Measurements from ENCODE around the gene EZH1. TPM values are rescaled to one million over a fixed set of nuclear protein-coding genes. Genes with fewer than 3 reads are reported as not detected.

Gene EZH1
- total RNA-seq, 4 donors from 2014 or later = 40.6 to 68.2 (median 54.6) TPM

- Histone ChIP-seq H3K27me3 (no peaks in the 10 kb centered on the region), H3K4me1 (peaks cover 17 to 31% (median 27%) of the 10 kb centered on the region in 4 donors), H3K9me3 (no peaks in the 10 kb centered on the region), H3K36me3 (peaks cover 5 to 30% (median 22%) of the 10 kb centered on the region in 4 donors), H3K27ac (replicated peaks in 1 of 4) (peak within 1 kb of the TSS; percentile 84 to 90 (median 90)), H3K4me3 (peak within 1 kb of the TSS; percentile 65 to 82 (median 76))
- TF ChIP-seq POLR2A (IDR thresholded peaks at IDR 0.05; ENCODE audit: low read depth) (no peak), POLR2AphosphoS5 (IDR thresholded peaks at IDR 0.05) (peak; percentile 92 to 94), CTCF (IDR thresholded peaks at IDR 0.05) (peak in 1 of 3 experiments; percentile 20)
- no peak for DNase-seq (ENCODE audit: extremely low spot score)
- intact Hi-C loops (cut with DNase I) = loop anchor here (5.0 kb wide), 1 partner anchor 47 kb away; no protein-coding TSS in a partner anchor
- WGBS = 4% methylated on average over 22 of the region's 59 CpGs
Measured at GRCh38 chr17:42659079-42659931, 85.5 kb downstream of the EZH1 start, which contains the start of gene TUBG2. TUBG2 (plus strand) TSS chr17:42659284; CDS start chr17:42659504, 220 bp downstream.

DNA sequence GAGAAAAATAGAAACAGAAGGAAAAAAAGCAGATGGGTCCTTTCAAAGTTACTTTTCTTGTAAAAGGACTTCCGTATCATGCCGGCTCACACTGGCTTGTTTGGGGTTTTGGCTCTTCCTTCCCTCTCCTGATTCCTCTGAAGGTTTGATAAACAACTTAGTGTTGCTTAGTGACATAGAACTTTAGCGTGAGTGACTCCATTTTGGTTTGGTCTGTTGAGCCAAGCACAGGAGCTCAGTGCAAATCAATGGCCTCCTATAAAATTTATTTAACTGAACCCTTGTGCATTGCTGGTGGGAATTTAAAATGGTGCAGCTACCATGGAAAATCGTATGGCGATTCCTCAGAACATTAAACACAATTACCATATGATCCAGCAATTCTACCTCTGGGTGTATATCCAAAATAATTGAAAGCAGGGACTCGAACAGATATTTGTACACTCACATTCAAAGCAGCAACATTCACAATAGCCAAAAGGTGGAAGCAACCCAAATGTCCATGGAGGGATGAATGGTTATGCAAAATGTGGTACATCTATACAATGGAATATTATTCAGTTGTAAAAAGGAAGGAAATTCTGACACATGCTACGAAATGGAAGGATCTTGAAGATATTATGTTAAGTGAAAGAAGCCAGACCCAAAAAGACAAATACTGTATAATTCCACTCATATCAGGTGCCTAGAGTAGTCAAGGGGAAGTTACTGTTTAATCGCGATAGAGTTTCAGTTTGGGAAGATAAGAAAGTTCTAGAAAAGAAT, 86.8 kb downstream of the EZH1 start:
- peak overlapping the region in 1 of 4 donors; percentile 84 for H3K27ac ChIP-seq (replicated peaks in 1 of 4)
- TF ChIP-seq EP300 (IDR thresholded peaks at IDR 0.05) = no peak
- TF ChIP-seq POLR2A (IDR thresholded peaks at IDR 0.05; ENCODE audit: low read depth) = no peak
- H3K4me3 ChIP-seq = no peak overlapping the region
- no peak for DNase-seq (ENCODE audit: extremely low spot score)
- intact Hi-C loops (cut with DNase I) = loop anchor here (5.0 kb wide), 1 partner anchor 46 kb away; no protein-coding TSS in a partner anchor
- H3K4me1 ChIP-seq = peaks cover 22 to 44% (median 39%) of the 10 kb centered on the region in 4 donors
- H3K9me3 ChIP-seq = no peaks in the 10 kb centered on the region
- no peaks in the 10 kb centered on the region for H3K27me3 ChIP-seq
- H3K36me3 ChIP-seq = peaks cover 3 to 17% (median 10%) of the 10 kb centered on the region in 4 donors
- WGBS = 72% methylated on average over 9 of the region's 9 CpGs

GRCh38 chr17:42655528-42655927, 89.3 kb downstream of the EZH1 start:
- H3K27ac ChIP-seq (replicated peaks in 1 of 4) = no peak overlapping the region
- H3K36me3 ChIP-seq = no peaks in the 10 kb centered on the region
- no peak for DNase-seq (ENCODE audit: extremely low spot score)
- 64% methylated on average over 2 of the region's 2 CpGs for WGBS
- H3K9me3 ChIP-seq = no peaks in the 10 kb centered on the region
- no peaks in the 10 kb centered on the region for H3K27me3 ChIP-seq
- no peak overlapping the region for H3K4me3 ChIP-seq
- peaks cover 17 to 36% (median 33%) of the 10 kb centered on the region in 4 donors for H3K4me1 ChIP-seq
- intact Hi-C loops (cut with DNase I) = loop anchor here (5.0 kb wide), 1 partner anchor 43 kb away; no protein-coding TSS in a partner anchor
- TF ChIP-seq EP300 (IDR thresholded peaks at IDR 0.05) (no peak), CTCF (IDR thresholded peaks at IDR 0.05) (no peak), POLR2AphosphoS5 (IDR thresholded peaks at IDR 0.05) (no peak)

- H3K27ac ChIP-seq (replicated peaks in 1 of 4) = peak overlapping the region; percentile 72 to 85 (median 82)
- TF ChIP-seq CTCF (IDR thresholded peaks at IDR 0.05) (no peak), POLR2AphosphoS5 (IDR thresholded peaks at IDR 0.05) (peak; percentile 58 to 67)
- DNase-seq (ENCODE audit: extremely low spot score) = no peak
- H3K36me3 ChIP-seq = no peaks in the 10 kb centered on the region
- 27% methylated on average over 42 of the region's 42 CpGs for WGBS
- peak overlapping the region; percentile 46 to 52 (median 47) for H3K4me3 ChIP-seq
- peaks cover 7 to 19% (median 16%) of the 10 kb centered on the region in 4 donors for H3K4me1 ChIP-seq
- H3K27me3 ChIP-seq = no peaks in the 10 kb centered on the region
- no peaks in the 10 kb centered on the region for H3K9me3 ChIP-seq
- intact Hi-C loops (cut with DNase I) = no loop called here
Measured at GRCh38 chr17:42653179-42654124, 91.4 kb downstream of the EZH1 start.

Data from esophagus muscularis mucosa (tissue), 4 donors.